Type B pancreatic cell (in vitro differentiated cells): Measurements from ENCODE around the gene NELL1. TPM values are rescaled to one million over a fixed set of nuclear protein-coding genes. Genes with fewer than 3 reads are reported as not detected.

Source experiments
- DNase-seq: peaks from one replicate; pipeline ENCODE4 v3.0.0; 2021; ENCODE audit warnings: mixed read lengths; ENCODE audit not compliant: unreplicated experiment; ENCODE audit errors: extremely low spot score
- H3K27ac Mint-ChIP-seq: 2 replicates; pipeline ENCODE4 v1.8.0; 2021; ENCODE audit warnings: mild to moderate bottlenecking, mixed read lengths
- H3K27me3 Mint-ChIP-seq: 2 replicates; pipeline ENCODE4 v1.8.0; 2021; ENCODE audit warnings: mixed read lengths
- H3K36me3 Mint-ChIP-seq: 2 replicates; pipeline ENCODE4 v1.8.0; 2021; ENCODE audit warnings: mixed read lengths
- H3K4me1 Mint-ChIP-seq: one replicate; pipeline ENCODE4 v1.8.0; 2021; ENCODE audit warnings: mixed read lengths; ENCODE audit not compliant: unreplicated experiment
- H3K4me3 Mint-ChIP-seq: 2 replicates; pipeline ENCODE4 v1.8.0; 2021; ENCODE audit warnings: mild to moderate bottlenecking, mixed read lengths
- H3K9me3 Mint-ChIP-seq: 2 replicates; pipeline ENCODE4 v1.8.0; 2021; ENCODE audit warnings: mixed read lengths
- CTCF ChIP-seq: fragments of 200-600 bp; sonication (generic); conservative IDR thresholded peaks from 2 replicates; pipeline ENCODE4 v1.5.0; 2021; ENCODE audit warnings: antibody characterized with exemption, mild to moderate bottlenecking
- total RNA-seq: library from RNA; stranded (reverse); gene quantifications from 2 replicates; pipeline ENCODE4 v1.2.1, GENCODE V29; 2021; ENCODE audit warnings: low replicate concordance

NELL1 gene
- total RNA-seq, 1 donor from 2014 or later, result 16.9 TPM

GRCh38 chr11:21475276-21475675 is 805.9 kb downstream of the NELL1 start:
- DNase-seq, result no peak
- Mint-ChIP-seq H3K4me3 (no peak overlapping the region), H3K4me1 (peaks cover 9% of the 10 kb centered on the region), H3K9me3 (no peaks in the 10 kb centered on the region), H3K36me3 (no peaks in the 10 kb centered on the region), H3K27me3 (peaks cover 6% of the 10 kb centered on the region), H3K27ac (no peak overlapping the region)
- no peak for TF ChIP-seq CTCF

GRCh38 chr11:21476588-21476987 is 807.2 kb downstream of the NELL1 start:
- no peak for TF ChIP-seq CTCF
- no peak overlapping the region for H3K27ac Mint-ChIP-seq
- DNase-seq, result no peak
- H3K27me3 Mint-ChIP-seq, result peaks cover 6% of the 10 kb centered on the region
- no peaks in the 10 kb centered on the region for H3K9me3 Mint-ChIP-seq
- H3K4me1 Mint-ChIP-seq, result peaks cover 9% of the 10 kb centered on the region
- no peak overlapping the region for H3K4me3 Mint-ChIP-seq
- H3K36me3 Mint-ChIP-seq, result no peaks in the 10 kb centered on the region

- no peaks in the 10 kb centered on the region for H3K36me3 Mint-ChIP-seq
- DNase-seq, result no peak
- peaks cover 3% of the 10 kb centered on the region for H3K27me3 Mint-ChIP-seq
- no peaks in the 10 kb centered on the region for H3K9me3 Mint-ChIP-seq
- no peak overlapping the region for H3K27ac Mint-ChIP-seq
- H3K4me1 Mint-ChIP-seq, result no peaks in the 10 kb centered on the region
- no peak for TF ChIP-seq CTCF
- H3K4me3 Mint-ChIP-seq, result no peak overlapping the region
These were observed 810.9 kb downstream of the NELL1 start for GRCh38 chr11:21480240-21480639.

GRCh38 chr11:21481255-21481654 is 811.9 kb downstream of the NELL1 start:
- Mint-ChIP-seq H3K4me1 (no peaks in the 10 kb centered on the region), H3K9me3 (no peaks in the 10 kb centered on the region), H3K27me3 (peaks cover 3% of the 10 kb centered on the region), H3K4me3 (no peak overlapping the region), H3K27ac (no peak overlapping the region), H3K36me3 (no peaks in the 10 kb centered on the region)
- no peak for TF ChIP-seq CTCF
- no peak for DNase-seq

GRCh38 chr11:21484039-21484438 is 814.7 kb downstream of the NELL1 start:
- no peaks in the 10 kb centered on the region for H3K4me1 Mint-ChIP-seq
- H3K27ac Mint-ChIP-seq, result no peak overlapping the region
- DNase-seq, result no peak
- H3K4me3 Mint-ChIP-seq, result no peak overlapping the region
- no peaks in the 10 kb centered on the region for H3K9me3 Mint-ChIP-seq
- H3K27me3 Mint-ChIP-seq, result no peaks in the 10 kb centered on the region
- no peaks in the 10 kb centered on the region for H3K36me3 Mint-ChIP-seq
- TF ChIP-seq CTCF, result no peak

GRCh38 chr11:21485006-21485405 is 815.6 kb downstream of the NELL1 start:
- Mint-ChIP-seq H3K9me3 (no peaks in the 10 kb centered on the region), H3K27ac (no peak overlapping the region), H3K4me1 (no peaks in the 10 kb centered on the region), H3K27me3 (no peaks in the 10 kb centered on the region), H3K4me3 (no peak overlapping the region), H3K36me3 (no peaks in the 10 kb centered on the region)
- no peak for DNase-seq
- TF ChIP-seq CTCF, result no peak
